Measurements from ENCODE around the gene KCNMA1.
"Not testable (repeated sequence)": the region's sequence is repeated elsewhere in the genome, so short reads cannot be mapped to it uniquely, and the experiment has no call there.

Gene KCNMA1

DNA sequence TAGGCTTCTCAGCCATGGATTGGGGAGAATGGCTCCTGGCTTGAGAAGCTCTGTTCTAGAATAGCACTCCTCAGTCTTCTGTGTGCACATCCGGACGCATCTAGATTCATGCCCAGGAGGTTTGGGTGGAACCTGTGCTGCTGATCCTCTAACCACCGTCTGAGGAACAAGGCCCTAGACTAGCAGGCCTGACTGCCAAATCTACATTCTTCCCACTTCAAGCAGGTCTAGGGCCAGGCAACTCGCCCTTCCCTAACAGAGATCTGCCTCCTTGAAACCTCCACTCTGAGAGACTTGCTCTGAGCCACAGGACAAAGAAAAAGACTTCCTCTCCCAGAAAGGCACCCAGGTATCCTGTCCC, 61.6 kb downstream of the KCNMA1 start:
- H3K27ac ChIP-seq, result no peak overlapping the region
- H3K9me3 ChIP-seq (replicated peaks in 1 of 11), result peaks cover 0 to 4% (median 0%) of the 10 kb centered on the region in 11 experiments; a peak in 2 of 22 replicates
- H3K36me3 ChIP-seq, result no peaks in the 10 kb centered on the region
- no peak for TF ChIP-seq Cebpa-rat (IDR thresholded peaks at IDR 0.05)
- 0 out of 22 replicates have a peak overlapping the region, but pooled peaks of 1 of the 11 experiments have one; percentile 6 for H3K4me2 ChIP-seq
- H3K4me1 ChIP-seq, result peaks cover 0 to 22% (median 0%) of the 10 kb centered on the region in 10 experiments; a peak in 6 of 20 replicates
- H4K20me1 ChIP-seq, result peaks cover 0 to 33% (median 0%) of the 10 kb centered on the region in 11 experiments; a peak in 2 of 22 replicates
- no peaks in the 10 kb centered on the region for H3K27me3 ChIP-seq
- no peak overlapping the region for H3K9ac ChIP-seq
- no peak overlapping the region for H3K4me3 ChIP-seq

DNA sequence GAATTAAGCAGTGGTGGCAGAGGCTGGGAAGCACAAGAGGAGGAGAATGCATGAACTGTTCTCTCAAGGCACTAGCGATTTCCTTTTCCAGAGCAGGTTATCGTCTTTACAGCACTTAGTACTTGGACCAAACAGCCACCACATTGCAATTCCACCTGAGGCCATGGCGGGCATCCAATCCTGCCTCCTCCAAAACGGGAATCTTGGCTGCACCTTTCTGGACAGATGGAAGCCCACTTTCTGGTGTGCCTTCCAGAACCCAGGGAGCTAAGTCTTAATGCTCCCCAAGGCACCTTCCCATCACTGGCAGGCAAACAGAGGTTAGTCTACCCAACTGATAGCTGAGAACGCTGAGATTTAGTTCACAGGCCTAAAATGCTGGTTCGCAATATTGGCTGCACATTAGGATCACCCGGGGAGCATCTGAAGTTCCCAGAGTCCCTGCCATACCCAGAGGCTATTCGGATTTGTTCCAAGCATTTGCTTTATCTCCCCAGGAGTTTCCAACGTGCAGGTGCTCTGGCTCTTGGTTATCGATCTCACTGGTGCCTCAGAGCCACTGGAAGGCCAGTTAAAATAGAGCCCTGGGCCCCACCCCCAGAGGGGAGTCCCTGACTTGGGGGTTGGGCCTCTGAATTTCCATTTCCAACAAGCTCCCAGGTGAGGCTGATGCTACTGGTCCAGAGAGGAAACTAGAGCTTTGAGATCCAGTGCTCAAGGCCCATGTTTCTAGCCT, 62.2 kb downstream of the KCNMA1 start:
- H3K9ac ChIP-seq, result no peak overlapping the region
- H3K36me3 ChIP-seq, result no peaks in the 10 kb centered on the region
- no peak overlapping the region for H3K4me2 ChIP-seq
- TF ChIP-seq Cebpa-rat (IDR thresholded peaks at IDR 0.05), result no peak
- no peak overlapping the region for H3K27ac ChIP-seq
- peaks cover 0 to 33% (median 0%) of the 10 kb centered on the region in 11 experiments; a peak in 2 of 22 replicates for H4K20me1 ChIP-seq
- peaks cover 0 to 22% (median 0%) of the 10 kb centered on the region in 10 experiments; a peak in 6 of 20 replicates for H3K4me1 ChIP-seq
- peaks cover 0 to 7% (median 0%) of the 10 kb centered on the region in 11 experiments; a peak in 3 of 22 replicates for H3K9me3 ChIP-seq (replicated peaks in 1 of 11)
- H3K27me3 ChIP-seq, result no peaks in the 10 kb centered on the region
- no peak overlapping the region for H3K4me3 ChIP-seq

DNA sequence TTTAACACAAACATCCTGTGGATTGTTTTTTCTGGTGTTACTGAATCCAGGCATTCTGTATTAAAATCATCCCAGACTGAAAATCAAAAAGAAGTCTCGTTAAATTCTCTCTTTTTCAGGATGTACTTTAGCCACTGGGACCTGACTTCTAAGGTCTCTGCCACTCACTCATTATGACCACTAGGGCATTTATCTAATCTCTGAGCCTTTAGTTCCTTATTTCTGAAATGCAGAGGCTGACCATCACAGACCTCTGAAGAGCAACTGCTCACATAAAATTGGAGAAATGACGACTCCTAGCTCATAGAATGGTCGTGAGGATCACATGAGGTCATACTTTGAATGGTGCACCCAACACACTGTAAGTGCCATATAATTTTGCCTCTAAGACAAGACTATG, 63.2 kb downstream of the KCNMA1 start:
- Histone ChIP-seq H3K27me3 (no peaks in the 10 kb centered on the region), H3K4me1 (peaks cover 0 to 22% (median 0%) of the 10 kb centered on the region in 10 experiments; a peak in 6 of 20 replicates), H3K36me3 (no peaks in the 10 kb centered on the region), H3K27ac (no peak overlapping the region), H3K9ac (no peak overlapping the region), H3K9me3 (replicated peaks in 1 of 11) (peaks cover 0 to 7% (median 0%) of the 10 kb centered on the region in 11 experiments; a peak in 3 of 22 replicates), H4K20me1 (peaks cover 0 to 30% (median 0%) of the 10 kb centered on the region in 11 experiments; a peak in 2 of 22 replicates), H3K4me3 (no peak overlapping the region), H3K4me2 (peak overlapping the region in 1 of 11 experiments; percentile 20; a peak in 1 of 22 replicates)
- TF ChIP-seq Cebpa-rat (IDR thresholded peaks at IDR 0.05), result no peak

DNA sequence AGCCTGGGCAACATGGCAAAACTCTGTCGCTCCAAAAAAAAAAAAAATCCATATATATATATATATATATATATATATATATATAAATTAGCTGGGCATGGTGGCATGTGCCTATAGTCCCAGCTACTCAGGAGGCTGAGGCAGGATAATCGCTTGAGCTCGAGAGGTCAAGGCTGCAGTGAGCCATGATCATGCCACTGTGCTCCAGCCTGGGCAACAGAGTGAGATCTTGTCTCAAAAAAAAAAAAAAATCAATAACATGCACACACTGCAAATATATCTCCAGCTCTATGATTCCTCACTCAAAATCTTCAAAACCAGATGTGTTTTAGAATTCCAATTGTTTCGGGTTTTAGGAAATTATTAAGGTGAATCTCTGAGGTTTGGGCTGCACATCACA, 65.1 kb downstream of the KCNMA1 start:
- H3K4me1 ChIP-seq, result not testable (repeated sequence)
- H4K20me1 ChIP-seq, result peaks cover 0 to 26% (median 0%) of the 10 kb centered on the region in 11 experiments; a peak in 2 of 22 replicates

DNA sequence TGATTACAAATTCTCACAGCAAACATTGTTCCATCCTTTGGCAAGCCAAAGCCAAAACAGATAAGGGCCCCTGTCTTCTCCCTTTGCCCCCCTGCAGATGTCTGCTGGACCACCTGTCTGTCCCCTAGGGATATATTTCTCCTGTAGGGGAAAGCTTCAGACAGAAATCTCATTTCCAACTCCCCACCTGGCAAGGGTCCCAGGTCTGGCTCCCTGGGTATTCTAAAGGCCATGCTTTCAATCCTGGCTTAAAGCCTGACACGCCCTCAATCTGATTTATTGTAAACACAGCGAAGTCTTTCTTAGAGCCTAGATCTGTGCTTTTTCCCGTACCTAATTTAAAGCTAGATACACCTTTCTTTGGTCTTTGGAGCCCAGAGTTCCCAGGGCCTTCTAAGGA, 66.1 kb downstream of the KCNMA1 start:
- peaks cover 0 to 34% (median 0%) of the 10 kb centered on the region in 11 experiments; a peak in 2 of 22 replicates for H4K20me1 ChIP-seq
- no peaks in the 10 kb centered on the region; a peak in 1 of 22 replicates for H3K36me3 ChIP-seq
- no peaks in the 10 kb centered on the region for H3K27me3 ChIP-seq
- no peak overlapping the region for H3K27ac ChIP-seq
- peaks cover 0 to 7% (median 0%) of the 10 kb centered on the region in 11 experiments; a peak in 3 of 22 replicates for H3K9me3 ChIP-seq (replicated peaks in 1 of 11)
- TF ChIP-seq Cebpa-rat (IDR thresholded peaks at IDR 0.05), result no peak
- H3K4me3 ChIP-seq, result no peak overlapping the region
- no peak overlapping the region for H3K9ac ChIP-seq
- H3K4me1 ChIP-seq, result peaks cover 5 to 20% (median 9%) of the 10 kb centered on the region in 10 experiments
- H3K4me2 ChIP-seq, result peak overlapping the region in 4 of 11 experiments; percentile 7 to 18 (median 13); a peak in 3 of 22 replicates

More for the DNA sequence above, 65.1 kb downstream of the KCNMA1 start:
- H3K36me3 ChIP-seq; H3K9me3 ChIP-seq (replicated peaks in 1 of 11); H3K4me2 ChIP-seq; H3K9ac ChIP-seq; H3K27ac ChIP-seq; H3K4me3 ChIP-seq; H3K27me3 ChIP-seq: not testable (repeated sequence)

DNA sequence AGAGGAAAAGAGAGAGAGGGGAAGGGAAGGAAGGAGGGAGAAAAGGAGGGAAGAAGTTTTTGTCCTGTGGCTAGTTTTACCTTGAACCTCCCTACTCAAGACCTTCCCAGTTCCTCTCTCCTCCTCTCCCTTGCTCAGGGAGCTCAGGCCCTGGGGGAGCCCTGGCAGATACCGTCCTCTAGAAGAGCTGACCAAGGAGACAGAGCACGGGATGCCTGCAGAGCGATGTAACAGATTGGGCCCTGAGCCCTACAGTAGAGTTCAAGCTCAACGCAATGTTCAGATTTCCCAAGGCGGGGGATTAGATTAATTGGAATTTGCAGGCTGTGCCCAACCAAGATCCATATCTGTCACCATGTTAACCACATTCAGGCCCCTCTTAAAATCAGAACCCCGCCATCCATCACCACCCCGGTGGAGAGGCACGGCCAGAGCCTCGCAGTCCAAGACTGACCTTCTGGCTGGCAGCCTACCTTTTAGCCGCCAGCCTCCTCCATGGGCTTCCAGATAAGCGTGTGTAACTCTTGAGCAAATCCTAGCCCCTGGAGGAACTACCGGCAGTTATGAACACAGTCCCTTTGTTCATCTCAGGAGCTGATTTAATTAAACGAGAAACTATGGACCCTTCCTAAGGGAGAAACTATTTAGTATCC, 70.6 kb downstream of the KCNMA1 start:
- TF ChIP-seq Cebpa-rat (IDR thresholded peaks at IDR 0.05), result no peak
- Histone ChIP-seq H3K36me3 (no peaks in the 10 kb centered on the region; a peak in 1 of 22 replicates), H3K4me2 (peak overlapping the region; percentile 45 to 86 (median 70)), H3K27ac (no peak overlapping the region), H3K9ac (0 out of 22 replicates have a peak overlapping the region, but pooled peaks of 1 of the 11 experiments have one; percentile 2), H3K4me3 (no peak overlapping the region), H3K4me1 (peaks cover 29 to 62% (median 49%) of the 10 kb centered on the region in 10 experiments), H3K27me3 (no peaks in the 10 kb centered on the region), H3K9me3 (replicated peaks in 1 of 11) (peaks cover 0 to 7% (median 0%) of the 10 kb centered on the region in 11 experiments; a peak in 3 of 22 replicates), H4K20me1 (peaks cover 0 to 16% (median 0%) of the 10 kb centered on the region in 11 experiments; a peak in 1 of 22 replicates)

DNA sequence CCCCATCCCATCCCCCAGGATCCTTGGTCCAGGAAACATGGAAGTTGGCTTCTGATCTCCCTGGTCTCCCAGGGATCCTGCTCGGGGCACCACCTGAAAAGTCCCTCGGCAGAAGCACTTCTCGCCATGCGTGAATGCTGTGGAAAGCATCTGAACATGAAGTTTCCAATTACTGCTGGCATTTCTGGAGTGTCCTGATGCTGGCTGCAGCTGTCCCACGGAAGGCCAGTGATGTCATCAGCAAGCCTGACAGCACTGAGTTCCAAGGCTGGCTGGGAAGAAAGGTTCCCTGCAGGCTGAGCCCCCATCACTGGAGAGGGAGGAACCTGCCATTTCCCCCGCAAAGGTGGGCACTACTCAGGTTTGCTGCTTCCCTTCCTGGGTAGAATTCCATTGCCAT, 71.4 kb downstream of the KCNMA1 start:
- H3K4me2 ChIP-seq, result peak overlapping the region; percentile 45 to 86 (median 70)
- peaks cover 33 to 64% (median 52%) of the 10 kb centered on the region in 10 experiments for H3K4me1 ChIP-seq

DNA sequence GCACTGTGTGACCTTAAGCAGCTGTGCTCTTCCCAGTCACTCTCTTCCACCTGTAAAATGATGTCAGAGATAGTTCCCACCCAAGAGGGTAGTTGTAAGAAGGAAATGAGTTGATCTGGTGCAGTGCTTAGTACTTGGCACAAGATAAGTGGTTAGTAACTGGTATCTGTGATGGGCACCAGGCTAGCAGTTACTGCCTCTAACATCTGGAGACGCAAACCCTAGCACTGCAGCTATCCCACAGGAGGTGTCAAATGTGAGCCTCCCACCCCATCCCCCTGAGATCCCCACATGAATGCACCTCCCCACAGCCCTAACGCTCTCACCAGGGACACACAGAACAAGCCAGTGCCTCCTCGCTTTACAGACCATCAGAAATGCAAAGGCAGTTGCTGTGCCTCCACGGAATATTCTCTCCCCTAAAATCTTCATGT, 72.0 kb downstream of the KCNMA1 start:
- Histone ChIP-seq H3K4me1 (peaks cover 33 to 61% (median 52%) of the 10 kb centered on the region in 10 experiments), H3K27ac (no peak overlapping the region), H3K9me3 (replicated peaks in 1 of 11) (peaks cover 0 to under 1% (median 0%) of the 10 kb centered on the region in 11 experiments; a peak in 3 of 22 replicates), H3K27me3 (no peaks in the 10 kb centered on the region), H3K9ac (0 out of 22 replicates have a peak overlapping the region, but pooled peaks of 1 of the 11 experiments have one; percentile 8), H3K36me3 (no peaks in the 10 kb centered on the region; a peak in 1 of 22 replicates), H3K4me3 (no peak overlapping the region), H4K20me1 (peaks cover 0 to 11% (median 0%) of the 10 kb centered on the region in 11 experiments; a peak in 1 of 22 replicates), H3K4me2 (peak overlapping the region in 10 of 11 experiments; percentile 45 to 86 (median 75); a peak in 18 of 22 replicates)
- TF ChIP-seq Cebpa-rat (IDR thresholded peaks at IDR 0.05), result no peak

More for the DNA sequence above, 71.4 kb downstream of the KCNMA1 start:
- no peaks in the 10 kb centered on the region for H3K27me3 ChIP-seq
- no peak for TF ChIP-seq Cebpa-rat (IDR thresholded peaks at IDR 0.05)
- no peak overlapping the region for H3K4me3 ChIP-seq
- H3K9ac ChIP-seq, result no peak overlapping the region
- peaks cover 0 to 6% (median 0%) of the 10 kb centered on the region in 11 experiments; a peak in 3 of 22 replicates for H3K9me3 ChIP-seq (replicated peaks in 1 of 11)
- H4K20me1 ChIP-seq, result peaks cover 0 to 12% (median 0%) of the 10 kb centered on the region in 11 experiments; a peak in 1 of 22 replicates
- H3K27ac ChIP-seq, result no peak overlapping the region
- H3K36me3 ChIP-seq, result no peaks in the 10 kb centered on the region; a peak in 1 of 22 replicates

Data from BLaER1 treated with 17β-estradiol and CSF1 and Interleukin-3, amounts not matched to agents 10 nM and 100 nM (cell line).